GM10248 (cell line): Measurements from ENCODE around the gene PLIN4.

Source experiments
- CTCF ChIA-PET: fragments of 300-600 bp; sonication (Branson Sonifier 250); formaldehyde crosslinking; extraction: SDS; loops from one replicate; lab custom pipeline; 2021; ENCODE audit warnings: antibody characterized with exemption; lab: Yijun Ruan, JAX
- POLR2A ChIA-PET: fragments of 350-650 bp; sonication (Branson Sonifier 250); formaldehyde crosslinking; extraction: SDS; loops from one replicate; lab custom pipeline; 2020; ENCODE audit warnings: antibody characterized with exemption; lab: Yijun Ruan, JAX
- DNase-seq: peaks from one replicate; pipeline ENCODE4 v3.0.0; 2012; ENCODE audit errors: extremely low spot score
- TF ChIP-seq, protein P1 (sequence below): IDR thresholded peaks from 2 replicates; pipeline ENCODE4 v1.5.1; 2012; ENCODE audit warnings: mild to moderate bottlenecking, low read depth; ENCODE audit errors: extremely low read depth, missing control alignments, control extremely low read depth

The PLIN4 gene

DNA sequence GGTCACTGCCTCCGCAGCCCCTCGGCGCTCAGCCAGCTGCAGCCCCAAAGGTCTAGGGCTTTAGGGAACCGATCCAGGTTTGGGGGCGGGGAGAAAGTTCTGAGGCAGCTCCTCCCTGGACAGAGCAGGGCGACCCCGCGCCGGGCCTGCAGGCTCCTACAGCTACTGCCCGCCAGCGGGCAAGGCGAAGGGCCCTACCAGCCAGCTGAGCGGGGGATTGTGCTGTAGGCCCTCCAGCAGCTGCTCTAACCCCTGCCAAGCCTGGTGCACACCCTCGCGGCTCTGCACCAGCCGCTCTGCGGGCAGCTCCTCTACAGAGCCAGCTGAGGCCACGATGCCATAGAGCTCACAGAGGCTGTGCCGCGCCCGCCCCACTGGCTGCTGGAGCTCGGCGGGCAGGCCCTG, 14.0 kb downstream of the PLIN4 start:
- DNase-seq = no peak

DNA sequence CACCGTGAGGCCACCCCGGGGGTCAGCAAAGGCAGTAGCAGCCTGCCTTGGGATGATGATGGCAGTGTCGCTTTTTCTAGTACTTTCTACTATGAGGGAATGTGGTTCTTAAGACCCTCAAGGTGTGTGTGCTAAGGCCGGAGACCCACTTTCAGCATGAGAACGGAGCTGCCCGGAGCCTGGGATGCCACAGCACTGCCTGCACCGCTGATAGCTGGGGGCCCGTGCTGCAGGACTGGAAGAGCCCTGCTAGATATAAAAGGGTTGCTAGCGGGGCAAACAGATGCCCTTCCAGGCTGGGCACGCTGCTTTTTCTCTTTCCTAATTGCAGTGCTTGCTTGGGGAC, 14.5 kb downstream of the PLIN4 start:
- TF ChIP-seq, protein P1, sequence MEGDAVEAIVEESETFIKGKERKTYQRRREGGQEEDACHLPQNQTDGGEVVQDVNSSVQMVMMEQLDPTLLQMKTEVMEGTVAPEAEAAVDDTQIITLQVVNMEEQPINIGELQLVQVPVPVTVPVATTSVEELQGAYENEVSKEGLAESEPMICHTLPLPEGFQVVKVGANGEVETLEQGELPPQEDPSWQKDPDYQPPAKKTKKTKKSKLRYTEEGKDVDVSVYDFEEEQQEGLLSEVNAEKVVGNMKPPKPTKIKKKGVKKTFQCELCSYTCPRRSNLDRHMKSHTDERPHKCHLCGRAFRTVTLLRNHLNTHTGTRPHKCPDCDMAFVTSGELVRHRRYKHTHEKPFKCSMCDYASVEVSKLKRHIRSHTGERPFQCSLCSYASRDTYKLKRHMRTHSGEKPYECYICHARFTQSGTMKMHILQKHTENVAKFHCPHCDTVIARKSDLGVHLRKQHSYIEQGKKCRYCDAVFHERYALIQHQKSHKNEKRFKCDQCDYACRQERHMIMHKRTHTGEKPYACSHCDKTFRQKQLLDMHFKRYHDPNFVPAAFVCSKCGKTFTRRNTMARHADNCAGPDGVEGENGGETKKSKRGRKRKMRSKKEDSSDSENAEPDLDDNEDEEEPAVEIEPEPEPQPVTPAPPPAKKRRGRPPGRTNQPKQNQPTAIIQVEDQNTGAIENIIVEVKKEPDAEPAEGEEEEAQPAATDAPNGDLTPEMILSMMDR = no peak
- CTCF ChIA-PET = interaction anchor here (0.7 to 1.3 kb wide), 3 partner anchors 19 to 132 kb away, joined by 3 to 6 read pairs (median 3); no protein-coding TSS in a partner anchor
- POLR2A ChIA-PET = no interaction called here
- DNase-seq = no peak

More for the DNA sequence above, 14.0 kb downstream of the PLIN4 start:
- CTCF ChIA-PET = interaction anchor here (0.7 to 1.3 kb wide), 3 partner anchors 19 to 132 kb away, joined by 3 to 6 read pairs (median 3); no protein-coding TSS in a partner anchor
- POLR2A ChIA-PET = no interaction called here
- TF ChIP-seq, protein P1 = no peak

DNA sequence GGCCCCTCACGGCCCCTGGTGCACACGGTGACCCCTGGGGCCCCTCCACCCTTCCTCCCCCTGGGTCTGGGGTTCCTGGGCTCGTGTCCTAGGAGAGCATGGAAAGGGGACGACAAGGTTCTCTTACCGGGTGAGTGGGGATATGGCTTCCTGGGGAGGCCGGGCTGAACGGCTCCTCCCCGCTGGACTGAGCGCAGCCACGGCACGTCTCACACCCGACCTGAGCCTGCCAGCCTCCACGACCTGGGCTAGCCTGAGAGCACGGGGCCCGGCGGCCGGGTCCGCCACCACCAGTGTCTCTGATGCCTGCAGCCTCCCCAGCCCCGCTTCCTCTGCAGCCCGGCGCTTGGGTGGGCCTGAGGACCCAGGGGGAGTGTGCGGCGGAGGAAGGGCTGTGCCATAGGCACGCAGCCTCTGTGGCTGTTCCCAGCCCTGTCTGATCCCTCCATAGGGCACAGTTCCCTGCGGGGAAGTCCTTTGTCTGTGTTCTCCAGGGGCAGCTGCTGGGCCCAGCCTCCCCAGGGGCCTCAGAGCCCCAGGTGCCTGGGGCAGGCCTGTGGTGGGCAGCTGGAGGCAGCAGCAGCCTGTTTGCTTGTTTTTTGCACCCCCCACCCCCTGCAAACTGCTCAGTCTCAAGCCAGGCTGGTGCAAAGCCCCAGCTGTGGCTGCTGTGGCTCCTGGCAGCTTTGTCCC, 15.0 kb downstream of the PLIN4 start:
- TF ChIP-seq, protein P1 = no peak
- ChIA-PET POLR2A (no interaction called here), CTCF (interaction anchor here (1.1 kb wide), 1 partner anchor 133 kb away, joined by 3 read pairs; no protein-coding TSS in a partner anchor)
- no peak for DNase-seq

DNA sequence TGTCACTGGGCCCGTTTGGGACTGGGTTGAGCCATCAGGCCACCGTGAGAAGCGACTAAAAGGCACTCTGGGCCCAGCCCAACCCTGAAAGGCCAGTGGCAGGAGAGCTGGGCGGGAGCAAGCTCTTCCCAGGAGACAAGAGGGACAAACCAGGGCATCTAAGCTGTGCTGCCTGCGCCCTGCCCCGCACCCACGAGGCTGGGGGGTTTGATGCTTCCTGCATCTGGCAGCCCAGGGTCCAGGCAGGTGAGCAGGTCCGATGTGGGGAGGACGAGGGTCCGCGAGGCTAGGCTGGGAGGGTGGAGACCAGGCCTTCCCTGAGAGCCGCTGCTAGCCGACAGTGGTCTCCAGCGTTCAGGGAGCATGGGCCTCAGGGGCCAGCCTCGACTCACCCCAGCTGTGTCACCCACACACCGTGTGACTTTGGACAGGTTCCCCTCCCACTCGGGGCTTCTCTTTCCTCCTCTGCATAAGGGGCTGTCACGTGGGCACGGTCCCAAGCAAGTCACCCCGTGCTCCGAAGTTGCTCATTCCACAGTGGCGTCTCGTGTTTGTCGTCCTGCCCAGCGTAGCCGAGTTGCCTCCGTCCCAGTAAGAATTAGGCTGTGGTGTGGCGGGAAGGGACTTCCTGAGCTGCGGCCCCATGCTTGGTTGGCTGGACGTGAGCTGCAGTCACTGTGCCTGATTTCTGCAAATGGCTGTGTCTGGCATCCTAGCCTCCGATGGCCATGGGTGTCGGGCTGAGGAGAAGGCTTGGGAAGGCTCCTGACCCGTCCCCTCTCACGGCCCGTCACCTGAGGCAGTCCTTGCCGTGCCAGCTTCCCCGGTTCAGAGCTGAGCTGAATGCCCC, 15.8 kb downstream of the PLIN4 start:
- ChIA-PET POLR2A (no interaction called here), CTCF (interaction anchor here (1.3 kb wide), 1 partner anchor 23 kb away, joined by 4 read pairs; no protein-coding TSS in a partner anchor)
- TF ChIP-seq, protein P1 = no peak
- DNase-seq = no peak

DNA sequence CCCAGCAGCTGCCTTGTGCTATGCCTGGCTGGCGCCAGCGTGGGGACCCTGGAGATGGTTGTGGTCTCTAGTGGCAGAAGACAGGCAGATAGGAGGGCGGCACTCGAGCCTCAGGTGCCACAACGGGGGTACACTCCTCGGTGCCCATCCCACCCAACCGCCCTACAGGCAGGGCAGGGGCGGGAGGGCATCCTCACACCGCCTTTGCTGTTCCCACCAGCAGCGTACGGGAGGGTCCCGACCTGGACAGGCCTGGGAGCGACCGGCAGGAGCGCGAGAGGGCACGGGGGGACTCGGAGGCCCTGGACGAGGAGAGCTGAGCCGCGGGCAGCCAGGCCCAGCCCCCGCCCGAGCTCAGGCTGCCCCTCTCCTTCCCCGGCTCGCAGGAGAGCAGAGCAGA, 16.6 kb downstream of the PLIN4 start:
- CTCF ChIA-PET = interaction anchor here (1.3 kb wide), 1 partner anchor 24 kb away, joined by 4 read pairs; no protein-coding TSS in a partner anchor

More for the DNA sequence above, 16.6 kb downstream of the PLIN4 start:
- DNase-seq = no peak
- TF ChIP-seq, protein P1 = no peak
- POLR2A ChIA-PET = no interaction called here
